B cell (primary cell): ENCODE results near the gene AEBP2.

ENCODE experiments used
- EZH2 ChIP-seq: IDR thresholded peaks from 2 replicates; pipeline ENCODE4 v1.6.1; 2012; ENCODE audit warnings: borderline replicate concordance, low read depth, mild to moderate bottlenecking, moderate library complexity, low read length; ENCODE audit not compliant: insufficient read depth, poor library complexity, severe bottlenecking
- TF ChIP-seq, protein P1 (sequence below): fragments of 200-600 bp; IDR thresholded peaks from one replicate; pipeline ENCODE4 v1.8.0; 2022; ENCODE audit warnings: antibody characterized with exemption, mild to moderate bottlenecking

DNA sequence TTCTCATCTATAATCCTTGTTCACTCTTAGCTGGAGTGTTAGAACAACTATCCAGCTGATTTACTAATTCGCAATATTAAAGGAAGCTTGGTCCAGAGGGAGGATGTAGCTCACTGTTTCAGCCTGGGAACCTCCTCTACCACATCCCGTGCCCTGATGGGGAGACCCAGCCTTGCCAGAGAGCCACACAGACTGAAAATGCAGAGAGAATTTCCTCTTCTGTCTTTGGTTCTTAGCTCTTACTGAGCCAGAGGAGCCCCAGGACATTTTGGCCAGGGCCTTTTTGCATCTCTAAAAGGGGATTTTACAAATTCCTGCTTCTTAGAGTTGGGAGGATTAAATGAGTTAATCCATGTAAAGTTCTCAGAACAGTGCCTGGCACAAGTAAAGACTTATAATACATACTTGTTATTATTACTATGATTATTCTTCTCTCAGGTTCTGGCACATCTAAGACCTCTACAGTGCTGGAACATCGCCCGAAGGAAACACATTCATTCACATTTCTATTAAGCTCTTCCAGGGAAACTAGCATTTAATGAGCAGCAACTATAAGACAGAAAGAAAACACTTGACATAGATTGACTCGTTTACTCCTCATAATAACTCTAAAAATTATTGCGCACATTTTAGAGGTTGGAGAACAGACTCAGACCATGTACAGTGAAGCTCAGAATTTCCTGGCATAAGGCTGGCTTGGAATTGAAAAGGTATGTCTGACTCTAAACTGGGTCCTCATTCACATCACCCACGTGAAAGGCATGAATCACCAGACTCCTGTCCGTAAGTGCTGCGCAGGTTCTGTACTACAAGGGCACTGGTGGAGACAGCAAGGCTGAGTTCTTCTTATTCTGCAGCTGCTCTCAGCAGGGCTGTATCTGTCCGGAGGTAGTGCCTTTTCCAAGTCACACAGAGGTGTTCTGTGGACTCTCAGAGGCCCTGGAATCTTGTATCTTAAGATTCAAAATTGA lies 27.8 kb upstream of the AEBP2 start:
- TF ChIP-seq, protein P1, sequence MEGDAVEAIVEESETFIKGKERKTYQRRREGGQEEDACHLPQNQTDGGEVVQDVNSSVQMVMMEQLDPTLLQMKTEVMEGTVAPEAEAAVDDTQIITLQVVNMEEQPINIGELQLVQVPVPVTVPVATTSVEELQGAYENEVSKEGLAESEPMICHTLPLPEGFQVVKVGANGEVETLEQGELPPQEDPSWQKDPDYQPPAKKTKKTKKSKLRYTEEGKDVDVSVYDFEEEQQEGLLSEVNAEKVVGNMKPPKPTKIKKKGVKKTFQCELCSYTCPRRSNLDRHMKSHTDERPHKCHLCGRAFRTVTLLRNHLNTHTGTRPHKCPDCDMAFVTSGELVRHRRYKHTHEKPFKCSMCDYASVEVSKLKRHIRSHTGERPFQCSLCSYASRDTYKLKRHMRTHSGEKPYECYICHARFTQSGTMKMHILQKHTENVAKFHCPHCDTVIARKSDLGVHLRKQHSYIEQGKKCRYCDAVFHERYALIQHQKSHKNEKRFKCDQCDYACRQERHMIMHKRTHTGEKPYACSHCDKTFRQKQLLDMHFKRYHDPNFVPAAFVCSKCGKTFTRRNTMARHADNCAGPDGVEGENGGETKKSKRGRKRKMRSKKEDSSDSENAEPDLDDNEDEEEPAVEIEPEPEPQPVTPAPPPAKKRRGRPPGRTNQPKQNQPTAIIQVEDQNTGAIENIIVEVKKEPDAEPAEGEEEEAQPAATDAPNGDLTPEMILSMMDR, result no peak
- TF ChIP-seq EZH2, result no peak
